ENCODE measurements around the gene PFDN1. TPM values are rescaled to one million over a fixed set of nuclear protein-coding genes. Genes with fewer than 3 reads are reported as not detected.

Gene PFDN1
- total and polyA plus RNA-seq, 8 donors: 28.6 to 137 (median 74.2) TPM

GRCh38 chr5:140255460-140256157, 47.3 kb downstream of the PFDN1 start:
- Histone ChIP-seq H3K4me3 (no peak overlapping the region), H3K9me3 (no peaks in the 10 kb centered on the region), H3K36me3 (peaks cover 0 to 22% (median 7%) of the 10 kb centered on the region in 4 donors), H3K27ac (peak overlapping the region in 3 of 5 donors; percentile 7 to 31 (median 23)), H3K4me1 (peaks cover 39 to 77% (median 56%) of the 10 kb centered on the region in 4 donors), H3K27me3 (no peaks in the 10 kb centered on the region)
- no peak for TF ChIP-seq POLR2AphosphoS5 (IDR thresholded peaks at IDR 0.05)
- TF ChIP-seq, protein P1, sequence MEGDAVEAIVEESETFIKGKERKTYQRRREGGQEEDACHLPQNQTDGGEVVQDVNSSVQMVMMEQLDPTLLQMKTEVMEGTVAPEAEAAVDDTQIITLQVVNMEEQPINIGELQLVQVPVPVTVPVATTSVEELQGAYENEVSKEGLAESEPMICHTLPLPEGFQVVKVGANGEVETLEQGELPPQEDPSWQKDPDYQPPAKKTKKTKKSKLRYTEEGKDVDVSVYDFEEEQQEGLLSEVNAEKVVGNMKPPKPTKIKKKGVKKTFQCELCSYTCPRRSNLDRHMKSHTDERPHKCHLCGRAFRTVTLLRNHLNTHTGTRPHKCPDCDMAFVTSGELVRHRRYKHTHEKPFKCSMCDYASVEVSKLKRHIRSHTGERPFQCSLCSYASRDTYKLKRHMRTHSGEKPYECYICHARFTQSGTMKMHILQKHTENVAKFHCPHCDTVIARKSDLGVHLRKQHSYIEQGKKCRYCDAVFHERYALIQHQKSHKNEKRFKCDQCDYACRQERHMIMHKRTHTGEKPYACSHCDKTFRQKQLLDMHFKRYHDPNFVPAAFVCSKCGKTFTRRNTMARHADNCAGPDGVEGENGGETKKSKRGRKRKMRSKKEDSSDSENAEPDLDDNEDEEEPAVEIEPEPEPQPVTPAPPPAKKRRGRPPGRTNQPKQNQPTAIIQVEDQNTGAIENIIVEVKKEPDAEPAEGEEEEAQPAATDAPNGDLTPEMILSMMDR (IDR thresholded peaks at IDR 0.05): no peak
- no peak for TF ChIP-seq POLR2A (IDR thresholded peaks at IDR 0.05)
- TF ChIP-seq EP300 (IDR thresholded peaks at IDR 0.05): no peak
- DNase-seq: no peak
- WGBS, 5 donors: 75 to 90% (median 80%) methylated on average over 4 of the region's 4 CpGs
- intact Hi-C loops (cut with DNase I; ENCODE audit: low total_unique reads): no loop called here

GRCh38 chr5:140253985-140254384, 48.9 kb downstream of the PFDN1 start:
- DNase-seq: peak; percentile 61 to 76
- no peaks in the 10 kb centered on the region for H3K9me3 ChIP-seq
- peaks cover 50 to 83% (median 66%) of the 10 kb centered on the region in 4 donors for H3K4me1 ChIP-seq
- TF ChIP-seq EP300 (IDR thresholded peaks at IDR 0.05) (no peak), POLR2AphosphoS5 (IDR thresholded peaks at IDR 0.05) (peak in 2 of 3 donors; percentile 36 to 76), POLR2A (IDR thresholded peaks at IDR 0.05) (no peak)
- TF ChIP-seq, protein P1 (IDR thresholded peaks at IDR 0.05): no peak
- H3K4me3 ChIP-seq: no peak overlapping the region
- peaks cover 7 to 37% (median 21%) of the 10 kb centered on the region in 4 donors for H3K36me3 ChIP-seq
- intact Hi-C loops (cut with DNase I; ENCODE audit: low total_unique reads): loop anchor here (5.0 kb wide), 1 partner anchor 83 kb away; no protein-coding TSS in a partner anchor
- WGBS, 5 donors: 21 to 34% (median 27%) methylated on average over 4 of the region's 4 CpGs
- no peaks in the 10 kb centered on the region for H3K27me3 ChIP-seq
- peak overlapping the region; percentile 53 to 82 (median 56) for H3K27ac ChIP-seq

GRCh38 chr5:140252470-140253126, 50.3 kb downstream of the PFDN1 start:
- H3K27me3 ChIP-seq: no peaks in the 10 kb centered on the region
- peak overlapping the region; percentile 8 to 82 (median 56) for H3K27ac ChIP-seq
- H3K9me3 ChIP-seq: no peaks in the 10 kb centered on the region
- H3K36me3 ChIP-seq: peaks cover 15 to 48% (median 29%) of the 10 kb centered on the region in 4 donors
- TF ChIP-seq POLR2AphosphoS5 (IDR thresholded peaks at IDR 0.05): peak in 1 of 3 donors; percentile 19
- no peak for TF ChIP-seq POLR2A (IDR thresholded peaks at IDR 0.05)
- intact Hi-C loops (cut with DNase I; ENCODE audit: low total_unique reads): loop anchor here (5.0 kb wide), 1 partner anchor 85 kb away; no protein-coding TSS in a partner anchor
- H3K4me3 ChIP-seq: no peak overlapping the region
- H3K4me1 ChIP-seq: peaks cover 53 to 91% (median 71%) of the 10 kb centered on the region in 4 donors
- no peak for DNase-seq
- 61 to 79% (median 70%) methylated on average over 10 of the region's 10 CpGs for WGBS, 5 donors

DNA sequence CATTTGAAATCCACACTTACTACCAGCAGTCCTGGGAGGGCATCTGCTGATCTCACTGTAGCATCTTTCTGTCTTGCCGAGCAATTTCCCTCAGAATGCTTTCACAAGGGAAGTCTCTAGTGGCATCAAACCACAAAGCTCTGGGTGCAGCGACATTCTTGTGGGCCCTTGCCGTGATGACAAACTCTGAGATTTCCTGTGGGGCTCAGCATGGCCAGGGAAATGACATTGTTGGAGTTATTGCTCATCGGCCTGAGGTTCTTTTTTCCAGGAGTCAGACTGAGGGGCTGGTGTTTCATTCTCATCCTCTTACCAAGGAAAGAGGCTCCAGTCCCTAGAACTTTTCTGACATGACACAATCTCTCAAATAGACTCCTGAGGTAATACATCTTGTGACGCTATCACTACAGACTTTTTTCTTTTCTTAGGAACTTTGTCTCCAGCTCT, 51.4 kb downstream of the PFDN1 start:
- peak in 2 of 3 donors; percentile 26 to 56 for TF ChIP-seq POLR2AphosphoS5 (IDR thresholded peaks at IDR 0.05)
- TF ChIP-seq EP300 (IDR thresholded peaks at IDR 0.05): no peak
- Histone ChIP-seq H3K27ac (peak overlapping the region; percentile 16 to 82 (median 50)), H3K9me3 (no peaks in the 10 kb centered on the region), H3K4me3 (no peak overlapping the region), H3K27me3 (no peaks in the 10 kb centered on the region), H3K36me3 (peaks cover 15 to 52% (median 36%) of the 10 kb centered on the region in 4 donors), H3K4me1 (peaks cover 59 to 98% (median 78%) of the 10 kb centered on the region in 4 donors)
- DNase-seq: no peak
- 44 to 63% (median 56%) methylated on average over 5 of the region's 5 CpGs for WGBS, 5 donors
- intact Hi-C loops (cut with DNase I; ENCODE audit: low total_unique reads): loop anchor here (5.0 kb wide), 1 partner anchor 86 kb away; no protein-coding TSS in a partner anchor

DNA sequence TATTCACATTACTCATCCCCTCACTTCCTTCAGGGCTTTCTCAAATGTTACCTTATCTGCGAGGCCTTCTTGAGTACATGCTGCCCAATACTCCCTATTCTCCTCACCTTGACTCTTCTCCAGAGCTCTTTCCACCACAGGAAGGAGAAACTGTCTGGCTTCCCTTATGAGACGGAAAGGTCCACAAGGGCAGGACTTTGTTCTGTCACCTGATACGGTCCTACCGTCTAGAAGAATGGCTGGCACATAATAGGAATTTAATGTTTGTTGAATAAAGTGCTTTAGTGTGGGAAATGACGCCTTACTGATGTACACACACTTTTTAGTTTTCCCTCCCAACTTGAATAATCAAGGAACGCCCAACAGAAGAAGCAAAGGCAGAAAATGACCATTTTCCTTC, 52.5 kb downstream of the PFDN1 start:
- 38 to 63% (median 55%) methylated on average over 6 of the region's 6 CpGs for WGBS, 5 donors
- no peaks in the 10 kb centered on the region for H3K27me3 ChIP-seq

More for the DNA sequence above, 52.5 kb downstream of the PFDN1 start:
- no peak overlapping the region for H3K4me3 ChIP-seq
- H3K4me1 ChIP-seq: peaks cover 69 to 100% (median 86%) of the 10 kb centered on the region in 4 donors
- intact Hi-C loops (cut with DNase I; ENCODE audit: low total_unique reads): loop anchor here (5.0 kb wide), 1 partner anchor 87 kb away; no protein-coding TSS in a partner anchor
- no peak for DNase-seq
- H3K36me3 ChIP-seq: peaks cover 22 to 63% (median 46%) of the 10 kb centered on the region in 4 donors
- peak in 1 of 3 donors; percentile 58 for TF ChIP-seq POLR2AphosphoS5 (IDR thresholded peaks at IDR 0.05)
- TF ChIP-seq EP300 (IDR thresholded peaks at IDR 0.05): no peak
- H3K27ac ChIP-seq: peak overlapping the region; percentile 21 to 82 (median 52)
- no peaks in the 10 kb centered on the region for H3K9me3 ChIP-seq
